ENCODE results near the gene SHC1. TPM values are rescaled to one million over a fixed set of nuclear protein-coding genes. Genes with fewer than 3 reads are reported as not detected.

Gene SHC1
- total and polyA plus RNA-seq, 2 experiments from 2014 or later: 117 to 211 TPM

DNA sequence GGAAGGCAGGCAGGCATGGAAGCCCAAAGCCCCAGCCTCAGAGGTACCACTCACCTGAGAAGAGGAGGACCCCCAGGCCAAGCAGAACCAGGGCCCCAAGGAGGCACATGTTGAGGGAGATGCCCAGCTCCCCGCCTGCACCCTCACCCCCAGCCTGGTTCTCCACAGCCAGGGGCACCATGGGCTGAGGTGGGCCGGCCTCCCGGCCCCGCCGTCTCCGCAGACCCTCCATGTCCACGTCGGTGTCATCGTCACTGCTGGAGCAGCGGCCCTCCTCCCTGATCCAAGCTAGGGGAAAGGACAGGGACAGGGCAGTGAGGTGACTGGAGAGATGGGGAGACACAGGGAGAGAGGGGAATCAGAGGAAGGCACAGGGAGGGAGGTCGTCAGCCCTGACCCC lies 22.5 kb downstream of the SHC1 start (continued):
- TF ChIP-seq, protein P1, sequence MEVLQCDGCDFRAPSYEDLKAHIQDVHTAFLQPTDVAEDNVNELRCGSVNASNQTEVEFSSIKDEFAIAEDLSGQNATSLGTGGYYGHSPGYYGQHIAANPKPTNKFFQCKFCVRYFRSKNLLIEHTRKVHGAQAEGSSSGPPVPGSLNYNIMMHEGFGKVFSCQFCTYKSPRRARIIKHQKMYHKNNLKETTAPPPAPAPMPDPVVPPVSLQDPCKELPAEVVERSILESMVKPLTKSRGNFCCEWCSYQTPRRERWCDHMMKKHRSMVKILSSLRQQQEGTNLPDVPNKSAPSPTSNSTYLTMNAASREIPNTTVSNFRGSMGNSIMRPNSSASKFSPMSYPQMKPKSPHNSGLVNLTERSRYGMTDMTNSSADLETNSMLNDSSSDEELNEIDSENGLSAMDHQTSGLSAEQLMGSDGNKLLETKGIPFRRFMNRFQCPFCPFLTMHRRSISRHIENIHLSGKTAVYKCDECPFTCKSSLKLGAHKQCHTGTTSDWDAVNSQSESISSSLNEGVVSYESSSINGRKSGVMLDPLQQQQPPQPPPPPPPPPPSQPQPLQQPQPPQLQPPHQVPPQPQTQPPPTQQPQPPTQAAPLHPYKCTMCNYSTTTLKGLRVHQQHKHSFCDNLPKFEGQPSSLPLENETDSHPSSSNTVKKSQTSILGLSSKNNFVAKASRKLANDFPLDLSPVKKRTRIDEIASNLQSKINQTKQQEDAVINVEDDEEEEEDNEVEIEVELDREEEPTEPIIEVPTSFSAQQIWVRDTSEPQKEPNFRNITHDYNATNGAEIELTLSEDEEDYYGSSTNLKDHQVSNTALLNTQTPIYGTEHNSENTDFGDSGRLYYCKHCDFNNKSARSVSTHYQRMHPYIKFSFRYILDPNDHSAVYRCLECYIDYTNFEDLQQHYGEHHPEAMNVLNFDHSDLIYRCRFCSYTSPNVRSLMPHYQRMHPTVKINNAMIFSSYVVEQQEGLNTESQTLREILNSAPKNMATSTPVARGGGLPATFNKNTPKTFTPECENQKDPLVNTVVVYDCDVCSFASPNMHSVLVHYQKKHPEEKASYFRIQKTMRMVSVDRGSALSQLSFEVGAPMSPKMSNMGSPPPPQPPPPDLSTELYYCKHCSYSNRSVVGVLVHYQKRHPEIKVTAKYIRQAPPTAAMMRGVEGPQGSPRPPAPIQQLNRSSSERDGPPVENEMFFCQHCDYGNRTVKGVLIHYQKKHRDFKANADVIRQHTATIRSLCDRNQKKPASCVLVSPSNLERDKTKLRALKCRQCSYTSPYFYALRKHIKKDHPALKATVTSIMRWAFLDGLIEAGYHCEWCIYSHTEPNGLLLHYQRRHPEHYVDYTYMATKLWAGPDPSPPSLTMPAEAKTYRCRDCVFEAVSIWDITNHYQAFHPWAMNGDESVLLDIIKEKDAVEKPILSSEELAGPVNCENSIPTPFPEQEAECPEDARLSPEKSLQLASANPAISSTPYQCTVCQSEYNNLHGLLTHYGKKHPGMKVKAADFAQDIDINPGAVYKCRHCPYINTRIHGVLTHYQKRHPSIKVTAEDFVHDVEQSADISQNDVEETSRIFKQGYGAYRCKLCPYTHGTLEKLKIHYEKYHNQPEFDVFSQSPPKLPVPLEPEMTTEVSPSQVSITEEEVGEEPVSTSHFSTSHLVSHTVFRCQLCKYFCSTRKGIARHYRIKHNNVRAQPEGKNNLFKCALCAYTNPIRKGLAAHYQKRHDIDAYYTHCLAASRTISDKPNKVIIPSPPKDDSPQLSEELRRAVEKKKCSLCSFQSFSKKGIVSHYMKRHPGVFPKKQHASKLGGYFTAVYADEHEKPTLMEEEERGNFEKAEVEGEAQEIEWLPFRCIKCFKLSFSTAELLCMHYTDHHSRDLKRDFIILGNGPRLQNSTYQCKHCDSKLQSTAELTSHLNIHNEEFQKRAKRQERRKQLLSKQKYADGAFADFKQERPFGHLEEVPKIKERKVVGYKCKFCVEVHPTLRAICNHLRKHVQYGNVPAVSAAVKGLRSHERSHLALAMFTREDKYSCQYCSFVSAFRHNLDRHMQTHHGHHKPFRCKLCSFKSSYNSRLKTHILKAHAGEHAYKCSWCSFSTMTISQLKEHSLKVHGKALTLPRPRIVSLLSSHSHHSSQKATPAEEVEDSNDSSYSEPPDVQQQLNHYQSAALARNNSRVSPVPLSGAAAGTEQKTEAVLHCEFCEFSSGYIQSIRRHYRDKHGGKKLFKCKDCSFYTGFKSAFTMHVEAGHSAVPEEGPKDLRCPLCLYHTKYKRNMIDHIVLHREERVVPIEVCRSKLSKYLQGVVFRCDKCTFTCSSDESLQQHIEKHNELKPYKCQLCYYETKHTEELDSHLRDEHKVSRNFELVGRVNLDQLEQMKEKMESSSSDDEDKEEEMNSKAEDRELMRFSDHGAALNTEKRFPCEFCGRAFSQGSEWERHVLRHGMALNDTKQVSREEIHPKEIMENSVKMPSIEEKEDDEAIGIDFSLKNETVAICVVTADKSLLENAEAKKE (CRISPR knock-in tag; IDR thresholded peaks at IDR 0.05): no peak
- TF ChIP-seq CREB1 (CRISPR knock-in tag; IDR thresholded peaks at IDR 0.05; ENCODE audit: low read depth) (no peak), EZH2phosphoT487 (IDR thresholded peaks at IDR 0.05; ENCODE audit: unreplicated experiment) (no peak), ZNF331 (CRISPR knock-in tag; IDR thresholded peaks at IDR 0.05; ENCODE audit: low read depth) (no peak)

DNA sequence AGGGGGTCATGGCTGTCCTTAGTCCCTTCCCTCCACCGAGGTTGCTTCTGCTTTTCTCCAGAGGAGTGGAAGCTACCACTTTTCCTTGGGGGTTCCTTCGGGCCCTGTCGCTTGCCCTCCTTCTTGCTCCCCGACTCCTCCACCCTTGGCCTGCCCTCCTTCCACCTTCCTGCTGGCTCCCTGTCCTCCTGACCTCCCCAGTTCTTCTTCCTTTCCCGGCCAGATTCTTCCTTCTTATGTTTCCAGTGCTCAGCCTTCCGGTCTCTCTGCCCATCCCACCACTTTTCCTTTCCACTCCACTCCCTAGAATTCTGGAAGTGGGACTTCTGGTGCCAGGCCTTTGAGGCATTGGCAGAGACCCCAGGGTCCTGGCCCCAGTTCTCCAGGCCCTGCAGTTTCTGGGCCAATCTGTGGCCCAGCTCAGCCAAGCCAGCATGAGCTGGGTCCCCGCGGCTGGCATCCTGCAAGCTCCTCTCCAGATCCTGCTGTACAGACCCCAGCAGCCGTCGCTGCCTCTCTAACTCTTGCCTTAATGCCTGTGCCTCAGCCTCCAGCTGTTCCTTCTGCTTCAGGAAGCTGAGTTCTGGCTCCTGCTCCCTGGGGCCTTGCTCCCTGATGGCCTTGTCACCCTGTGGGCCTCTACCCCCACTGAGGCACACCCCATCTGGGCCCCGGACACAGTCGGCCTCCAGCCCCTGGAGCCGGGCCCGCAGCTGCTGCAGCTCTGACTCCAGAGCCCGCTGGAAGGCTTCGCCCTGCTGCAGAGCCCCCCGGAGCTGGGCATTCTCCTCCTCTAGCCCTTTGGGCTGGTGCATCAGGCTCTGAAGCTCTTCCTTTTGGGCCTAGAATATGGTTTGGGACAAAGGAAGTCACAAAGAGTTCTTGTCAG lies 24.3 kb downstream of the SHC1 start:
- ATAC-seq (no peak), DNase-seq (ENCODE audit: low spot score) (no peak)
- no peak overlapping the region; the same call in 1 of the 2 replicates for H3K27ac Mint-ChIP-seq
- no peak overlapping the region for H3K4me2 ChIP-seq
- no peaks in the 10 kb centered on the region for H4K20me1 ChIP-seq (replicated peaks; ENCODE audit: insufficient read depth)
- H3K27me3 ChIP-seq (ENCODE audit: insufficient read depth): no peaks in the 10 kb centered on the region
- H3F3A ChIP-seq (replicated peaks; ENCODE audit: low read depth): no peaks in the 10 kb centered on the region
- no peaks in the 10 kb centered on the region for H3K9me2 ChIP-seq (ENCODE audit: insufficient read depth)
- H3K79me2 ChIP-seq (replicated peaks; ENCODE audit: insufficient read depth): no peaks in the 10 kb centered on the region
- H3K27me3 Mint-ChIP-seq (ENCODE audit: insufficient read depth, low read depth, poor library complexity): peaks cover 4% of the 10 kb centered on the region
- no peak overlapping the region for H3K4me3 ChIP-seq
- no peak overlapping the region for H3K27ac ChIP-seq (ENCODE audit: low read depth)
- H3K36me3 ChIP-seq (ENCODE audit: insufficient read depth): no peaks in the 10 kb centered on the region
- peaks cover 3% of the 10 kb centered on the region; the same call in 1 of the 2 replicates for H3K4me1 ChIP-seq (ENCODE audit: insufficient read depth)
- H3K36me3 Mint-ChIP-seq (ENCODE audit: low read depth): no peaks in the 10 kb centered on the region; the same call in 2 of the 3 replicates
- H2AFZ ChIP-seq: no peak overlapping the region
- H3K4me3 Mint-ChIP-seq: no peak overlapping the region; the same call in 2 of the 3 replicates
- no peaks in the 10 kb centered on the region for H3K9me3 Mint-ChIP-seq
- peaks cover 10% of the 10 kb centered on the region for H3K4me1 Mint-ChIP-seq
- TF ChIP-seq NANOG (IDR thresholded peaks at IDR 0.05; ENCODE audit: borderline replicate concordance) (no peak), EZH2phosphoT487 (IDR thresholded peaks at IDR 0.05; ENCODE audit: unreplicated experiment) (no peak), POLR2AphosphoS5 (IDR thresholded peaks at IDR 0.05; ENCODE audit: low read depth) (no peak), EZH2 (IDR thresholded peaks at IDR 0.05; ENCODE audit: low read depth, unreplicated experiment) (no peak), STAT1 (IDR thresholded peaks at IDR 0.05; ENCODE audit: unreplicated experiment) (no peak), JUNB (IDR thresholded peaks at IDR 0.05; ENCODE audit: unreplicated experiment) (no peak), CREB1 (CRISPR knock-in tag; IDR thresholded peaks at IDR 0.05; ENCODE audit: low read depth) (no peak)
- TF ChIP-seq, protein P2, sequence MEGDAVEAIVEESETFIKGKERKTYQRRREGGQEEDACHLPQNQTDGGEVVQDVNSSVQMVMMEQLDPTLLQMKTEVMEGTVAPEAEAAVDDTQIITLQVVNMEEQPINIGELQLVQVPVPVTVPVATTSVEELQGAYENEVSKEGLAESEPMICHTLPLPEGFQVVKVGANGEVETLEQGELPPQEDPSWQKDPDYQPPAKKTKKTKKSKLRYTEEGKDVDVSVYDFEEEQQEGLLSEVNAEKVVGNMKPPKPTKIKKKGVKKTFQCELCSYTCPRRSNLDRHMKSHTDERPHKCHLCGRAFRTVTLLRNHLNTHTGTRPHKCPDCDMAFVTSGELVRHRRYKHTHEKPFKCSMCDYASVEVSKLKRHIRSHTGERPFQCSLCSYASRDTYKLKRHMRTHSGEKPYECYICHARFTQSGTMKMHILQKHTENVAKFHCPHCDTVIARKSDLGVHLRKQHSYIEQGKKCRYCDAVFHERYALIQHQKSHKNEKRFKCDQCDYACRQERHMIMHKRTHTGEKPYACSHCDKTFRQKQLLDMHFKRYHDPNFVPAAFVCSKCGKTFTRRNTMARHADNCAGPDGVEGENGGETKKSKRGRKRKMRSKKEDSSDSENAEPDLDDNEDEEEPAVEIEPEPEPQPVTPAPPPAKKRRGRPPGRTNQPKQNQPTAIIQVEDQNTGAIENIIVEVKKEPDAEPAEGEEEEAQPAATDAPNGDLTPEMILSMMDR (conservative IDR thresholded peaks at IDR 0.05; ENCODE audit: low read depth in 2 of 2): no peak
- TF ChIP-seq, protein P3, sequence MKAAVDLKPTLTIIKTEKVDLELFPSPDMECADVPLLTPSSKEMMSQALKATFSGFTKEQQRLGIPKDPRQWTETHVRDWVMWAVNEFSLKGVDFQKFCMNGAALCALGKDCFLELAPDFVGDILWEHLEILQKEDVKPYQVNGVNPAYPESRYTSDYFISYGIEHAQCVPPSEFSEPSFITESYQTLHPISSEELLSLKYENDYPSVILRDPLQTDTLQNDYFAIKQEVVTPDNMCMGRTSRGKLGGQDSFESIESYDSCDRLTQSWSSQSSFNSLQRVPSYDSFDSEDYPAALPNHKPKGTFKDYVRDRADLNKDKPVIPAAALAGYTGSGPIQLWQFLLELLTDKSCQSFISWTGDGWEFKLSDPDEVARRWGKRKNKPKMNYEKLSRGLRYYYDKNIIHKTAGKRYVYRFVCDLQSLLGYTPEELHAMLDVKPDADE (IDR thresholded peaks at IDR 0.05): no peak
